DMS153 treated with DMSO at 0.1 percent for 48 hours (cell line): Measurements from ENCODE around the gene PARD6G.
A peak's percentile ranks its signal among the peaks of the same experiment; 100 is the strongest.
"Not testable (repeated sequence)": the region's sequence is repeated elsewhere in the genome, so short reads cannot be mapped to it uniquely, and the experiment has no call there.

Experiments used
- DNase-seq: peaks from one replicate; lab custom pipeline; 2025; ENCODE audit not compliant: unreplicated experiment; lab: John Stamatoyannopoulos, UW

The PARD6G gene

GRCh38 chr18:80175451-80176204 lies 71.7 kb downstream of the PARD6G start:
- no peak for DNase-seq

DNA sequence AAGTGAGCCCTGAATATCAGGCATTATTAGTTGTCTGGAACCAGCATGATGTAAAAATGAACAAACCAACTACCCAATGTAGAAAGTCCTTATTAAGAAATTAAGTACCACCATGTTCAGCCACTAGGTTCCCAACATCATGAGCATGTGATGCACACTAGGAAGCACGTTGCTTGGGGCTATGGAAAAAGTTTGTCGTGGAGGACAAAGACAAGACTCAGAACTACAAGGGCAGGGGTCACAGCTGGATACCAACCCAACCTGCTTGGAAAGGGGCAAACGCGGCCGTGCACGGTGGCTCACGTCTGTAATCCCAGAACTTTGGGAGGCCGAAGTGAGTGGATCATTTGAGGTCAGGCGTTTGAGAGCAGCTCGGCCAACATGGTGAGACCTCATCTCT lies 74.3 kb downstream of the PARD6G start:
- no peak for DNase-seq

- no peak for DNase-seq
Measured at GRCh38 chr18:80172056-80172455, 75.3 kb downstream of the PARD6G start.

- no peak for DNase-seq
Measured at GRCh38 chr18:80171054-80171872, 76.1 kb downstream of the PARD6G start.

- no peak for DNase-seq
Measured at GRCh38 chr18:80170395-80171053, 76.8 kb downstream of the PARD6G start.

DNA sequence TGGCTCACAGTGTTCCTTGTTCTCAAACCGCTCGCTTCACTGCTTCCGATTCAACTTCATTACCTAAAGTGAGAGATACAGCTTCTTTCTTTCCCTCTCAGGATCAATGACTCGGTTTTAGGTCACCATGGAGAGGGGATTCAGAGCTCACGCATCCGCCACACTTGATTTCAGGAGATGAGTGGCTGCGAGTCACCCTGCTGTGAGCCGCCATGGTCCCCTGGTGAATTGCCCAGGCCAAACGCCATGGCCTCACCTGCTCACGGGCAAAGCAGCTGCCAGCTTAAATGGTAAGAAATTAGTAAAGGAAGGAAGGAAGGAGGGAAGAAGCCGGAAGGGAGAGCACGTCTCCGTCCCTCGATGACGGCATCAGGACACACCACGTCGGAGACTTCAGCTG lies 77.7 kb downstream of the PARD6G start:
- DNase-seq: no peak

GRCh38 chr18:80168982-80169381 lies 78.3 kb downstream of the PARD6G start:
- DNase-seq: no peak

DNA sequence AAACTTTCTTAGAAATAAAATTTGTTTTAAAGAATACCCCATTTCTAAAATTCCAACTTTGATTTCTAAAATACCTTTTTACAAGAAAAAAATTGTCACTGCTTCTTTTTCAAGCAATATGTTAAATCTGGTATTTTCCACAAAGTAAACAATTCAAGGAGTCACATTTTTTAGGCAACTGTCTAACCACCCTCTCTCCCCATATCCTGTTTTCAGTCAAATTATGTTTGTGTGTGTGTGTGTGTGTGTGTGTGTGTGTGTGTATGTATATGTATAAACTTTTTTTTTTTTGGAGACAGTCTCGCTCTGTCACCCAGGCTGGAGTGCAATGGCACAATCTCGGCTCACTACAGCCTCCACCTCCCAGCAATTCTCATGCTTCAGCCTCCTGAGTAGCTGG lies 79.0 kb downstream of the PARD6G start:
- no peak for DNase-seq

DNA sequence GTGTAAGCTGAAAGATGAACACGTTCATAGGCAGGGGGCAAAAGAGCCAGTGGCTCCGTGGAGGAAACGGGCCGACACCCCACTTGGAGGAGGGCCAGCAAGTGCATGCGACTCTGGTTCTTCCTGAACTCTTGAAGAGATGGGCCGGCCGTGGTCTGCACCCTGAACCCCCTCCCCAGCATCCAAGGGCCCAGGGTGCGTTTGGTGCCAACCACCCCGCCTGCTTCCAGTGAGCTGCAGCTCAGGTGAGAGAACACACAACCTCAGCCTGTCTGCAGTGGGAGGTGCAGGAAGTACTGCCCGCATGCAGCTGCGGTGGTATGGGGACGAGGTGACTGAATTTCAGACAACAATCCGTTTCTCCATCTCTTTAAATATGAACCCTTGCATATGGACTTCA lies 79.4 kb downstream of the PARD6G start:
- no peak for DNase-seq

GRCh38 chr18:80167331-80167730 lies 80.0 kb downstream of the PARD6G start:
- DNase-seq: no peak

GRCh38 chr18:80166725-80167124 lies 80.6 kb downstream of the PARD6G start:
- DNase-seq: no peak

GRCh38 chr18:80166240-80166639 lies 81.1 kb downstream of the PARD6G start:
- DNase-seq: no peak

DNA sequence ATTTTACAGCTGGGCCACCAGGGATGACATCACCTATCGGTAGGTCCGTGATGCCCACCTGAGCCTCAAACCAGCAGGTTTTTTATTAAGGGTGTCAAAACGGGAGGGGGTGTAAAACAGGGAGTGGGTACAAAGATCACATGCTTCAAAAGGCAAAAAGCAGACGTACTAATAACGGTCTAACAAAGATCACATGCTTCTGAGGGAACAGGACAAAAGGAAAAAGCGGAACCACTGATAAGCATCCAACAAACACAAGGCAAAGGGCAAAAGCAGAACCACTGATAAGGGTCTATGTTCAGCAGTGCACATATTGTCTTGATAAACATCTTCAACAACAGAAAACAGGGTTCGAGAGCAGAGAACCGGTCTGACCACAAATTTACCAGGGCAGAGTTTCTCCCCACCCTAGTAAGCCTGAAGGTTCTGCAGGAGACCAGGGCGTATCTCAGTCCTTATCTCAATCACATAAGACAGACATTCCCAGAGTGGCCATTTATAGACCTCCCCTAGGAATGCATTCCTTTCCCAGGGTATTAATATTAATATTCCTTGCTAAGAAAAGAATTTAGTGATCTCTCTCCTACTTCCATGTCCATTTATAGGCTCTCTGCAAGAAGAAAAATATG lies 82.5 kb downstream of the PARD6G start:
- DNase-seq: not testable (repeated sequence)

DNA sequence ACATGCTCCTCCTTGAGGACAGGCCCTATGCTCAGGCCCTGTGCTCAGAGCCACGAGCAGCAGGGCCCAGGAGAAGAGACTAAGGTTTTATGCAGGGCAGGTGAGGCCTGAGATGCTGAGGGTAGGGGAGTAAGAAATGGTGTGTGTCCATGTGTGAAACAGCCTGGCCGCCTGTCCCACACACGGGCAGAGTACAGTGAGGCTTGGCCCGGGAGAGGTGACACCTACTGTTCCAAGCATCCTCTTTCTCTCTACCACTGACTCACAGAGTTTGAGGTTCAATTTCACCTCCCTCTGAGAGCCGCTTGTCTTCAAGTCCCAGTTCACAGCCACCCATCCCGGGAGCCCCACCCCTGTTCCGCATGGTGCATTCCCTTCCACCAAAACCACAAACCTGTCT lies 84.1 kb downstream of the PARD6G start:
- DNase-seq: no peak

DNA sequence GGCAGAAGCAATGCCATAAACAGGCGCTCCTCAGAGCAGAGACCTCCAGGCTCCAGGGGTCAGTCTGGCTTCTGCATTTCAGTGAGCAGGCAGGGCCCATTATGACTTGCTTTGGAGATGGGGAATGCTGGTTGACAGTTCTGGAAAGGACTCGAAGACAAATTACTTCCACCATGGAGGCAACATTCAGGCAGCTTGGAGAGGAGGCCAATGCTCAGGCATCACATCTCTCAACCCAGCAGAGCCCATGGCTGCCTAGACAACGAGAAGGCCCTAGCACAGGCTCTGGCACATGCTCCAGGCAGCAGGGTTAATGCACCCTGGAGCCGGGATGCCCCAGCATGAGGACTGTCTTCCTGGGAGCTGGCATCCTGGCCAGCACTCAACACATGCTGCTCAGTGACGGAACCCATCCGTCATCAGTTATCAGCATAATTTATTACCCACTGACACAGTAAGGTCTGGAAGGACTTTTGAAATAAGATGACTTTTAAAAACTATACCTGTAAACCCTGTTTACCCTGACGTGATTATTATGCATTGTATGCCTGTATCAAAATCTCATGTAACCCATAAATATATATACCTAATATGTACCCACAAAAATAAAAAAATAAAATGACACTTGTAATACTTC lies 85.4 kb downstream of the PARD6G start:
- DNase-seq: no peak

GRCh38 chr18:80159713-80160636 lies 87.3 kb downstream of the PARD6G start:
- DNase-seq: no peak

GRCh38 chr18:80158365-80158764 lies 88.9 kb downstream of the PARD6G start:
- DNase-seq: no peak

- DNase-seq: peak; percentile 24
Measured at GRCh38 chr18:80157708-80158343, 89.5 kb downstream of the PARD6G start.

DNA sequence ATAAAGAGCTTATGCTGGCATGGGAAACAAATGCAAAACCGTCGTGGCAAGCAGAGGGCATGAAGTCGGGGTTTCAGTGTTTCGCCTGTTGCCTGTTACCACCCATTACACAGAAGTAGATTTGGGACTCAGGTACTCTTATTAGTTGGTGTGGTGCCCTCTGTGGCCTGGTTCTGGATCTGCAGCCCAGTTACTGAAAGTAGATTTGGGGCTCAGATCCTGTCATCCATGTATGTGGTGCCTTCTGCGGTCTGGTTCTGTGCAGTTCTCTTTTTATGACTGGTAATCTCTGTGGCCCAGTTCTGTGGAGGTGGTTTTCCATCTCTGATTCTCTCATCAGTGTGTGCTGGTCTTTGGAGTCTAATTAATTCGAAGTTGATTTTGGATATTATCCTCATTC lies 93.0 kb downstream of the PARD6G start:
- no peak for DNase-seq
